Fibroblast of mammary gland (primary cell): ENCODE data around the gene RABGAP1L.

ENCODE experiments used
- DNase-seq: peaks from one replicate; pipeline ENCODE4 v3.0.0-alpha.2; 2010; ENCODE audit warnings: low read depth
- H3K4me3 ChIP-seq: 2 replicates; pipeline ENCODE4 v1.5.1; 2011; ENCODE audit warnings: low read depth, mild to moderate bottlenecking, low read length, moderate library complexity; ENCODE audit not compliant: control insufficient read depth
- CTCF ChIP-seq: conservative IDR thresholded peaks from 2 replicates; pipeline ENCODE4 v1.5.1; 2011; ENCODE audit warnings: low read depth, low read length, inconsistent platforms; ENCODE audit not compliant: control insufficient read depth, insufficient read depth

RABGAP1L gene

DNA sequence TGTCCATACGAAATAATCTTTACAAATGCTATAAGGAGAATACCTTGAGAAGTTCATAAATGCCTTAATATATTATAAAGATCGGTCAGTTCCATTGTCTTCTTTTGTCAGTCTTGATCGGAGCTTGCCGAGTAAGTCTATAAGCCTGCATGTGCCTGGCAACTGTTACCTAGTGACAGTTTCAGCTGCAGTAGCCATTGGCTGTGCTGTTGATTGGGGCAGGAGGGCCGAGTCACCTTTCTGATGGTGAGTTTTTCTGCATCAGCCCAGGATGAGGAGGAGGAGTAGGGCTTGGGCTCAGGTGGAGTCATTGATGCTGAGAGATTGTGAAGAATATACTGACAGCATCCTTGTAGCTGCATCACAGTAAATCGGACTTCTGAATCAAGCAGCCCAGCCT is 286.5 kb downstream of the RABGAP1L start:
- no peak overlapping the region for H3K4me3 ChIP-seq
- TF ChIP-seq CTCF = no peak
- no peak for DNase-seq

GRCh38 chr1:174447866-174448530 is 288.7 kb downstream of the RABGAP1L start, which contains the start of gene GPR52:
GPR52 (plus strand) TSS chr1:174447964; CDS start chr1:174448112, 148 bp downstream.
- no peak for TF ChIP-seq CTCF
- H3K4me3 ChIP-seq = no peak within 1 kb of the TSS
- DNase-seq = no peak

DNA sequence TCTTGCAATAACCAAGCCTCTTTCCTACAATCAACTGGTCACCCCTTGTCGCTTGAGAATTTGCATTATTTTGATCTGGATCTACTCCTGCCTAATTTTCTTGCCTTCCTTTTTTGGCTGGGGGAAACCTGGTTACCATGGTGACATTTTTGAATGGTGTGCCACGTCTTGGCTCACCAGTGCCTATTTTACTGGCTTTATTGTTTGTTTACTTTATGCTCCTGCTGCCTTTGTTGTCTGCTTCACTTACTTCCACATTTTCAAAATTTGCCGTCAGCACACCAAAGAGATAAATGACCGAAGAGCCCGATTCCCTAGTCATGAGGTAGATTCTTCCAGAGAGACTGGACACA is 289.2 kb downstream of the RABGAP1L start:
- H3K4me3 ChIP-seq = no peak overlapping the region
- no peak for TF ChIP-seq CTCF
- DNase-seq = no peak

DNA sequence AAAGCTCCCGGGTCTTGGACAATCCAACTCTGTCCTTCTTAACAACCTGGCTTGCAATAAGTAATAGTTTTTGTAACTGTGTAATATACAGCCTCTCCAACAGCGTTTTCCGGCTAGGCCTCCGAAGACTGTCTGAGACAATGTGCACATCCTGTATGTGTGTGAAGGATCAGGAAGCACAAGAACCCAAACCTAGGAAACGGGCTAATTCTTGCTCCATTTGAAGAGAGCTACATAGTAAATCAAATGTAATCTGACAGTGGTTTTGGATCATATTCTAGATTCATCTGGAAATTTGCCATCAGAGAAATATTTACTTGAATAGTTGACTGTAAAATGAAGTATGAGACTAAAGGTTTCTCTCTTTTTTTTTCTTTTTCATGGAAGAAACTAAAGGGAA is 289.7 kb downstream of the RABGAP1L start:
- TF ChIP-seq CTCF = no peak
- peak; percentile 13 for DNase-seq
- no peak overlapping the region for H3K4me3 ChIP-seq

GRCh38 chr1:174451408-174451807 is 292.1 kb downstream of the RABGAP1L start:
- no peak for DNase-seq
- H3K4me3 ChIP-seq = no peak overlapping the region
- no peak for TF ChIP-seq CTCF

DNA sequence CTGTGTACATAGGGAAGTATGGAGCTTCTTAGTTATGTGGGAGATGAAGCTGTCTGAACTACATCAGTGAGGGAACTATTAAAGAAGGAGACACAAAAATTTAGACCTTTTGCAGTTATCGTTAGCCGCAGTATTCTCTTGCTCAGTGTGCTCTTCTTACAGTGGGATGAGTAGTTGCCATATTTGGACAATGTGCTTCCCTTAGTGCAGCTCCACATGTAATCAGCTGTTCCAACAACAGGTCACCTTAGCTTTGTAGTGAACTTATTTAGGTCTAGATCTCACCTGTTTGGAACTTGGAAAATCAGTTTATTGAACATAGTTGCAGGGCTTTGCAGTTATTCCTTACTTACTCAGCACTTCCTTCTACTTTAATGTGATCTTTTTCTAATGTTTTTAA is 306.5 kb downstream of the RABGAP1L start:
- TF ChIP-seq CTCF = no peak
- DNase-seq = no peak
- no peak overlapping the region for H3K4me3 ChIP-seq

GRCh38 chr1:174466607-174467006 is 307.3 kb downstream of the RABGAP1L start:
- no peak for DNase-seq
- no peak for TF ChIP-seq CTCF
- no peak overlapping the region for H3K4me3 ChIP-seq
